GM21825 (cell line): Measurements from ENCODE around the gene ADARB2.

Experiments used
- ATAC-seq: cut with Tn5 transposase; IDR thresholded peaks from one replicate; pipeline ENCODE4 v1.9.1; 2021; ENCODE audit warnings: mild to moderate bottlenecking, moderate library complexity; ENCODE audit not compliant: unreplicated experiment

ADARB2 gene

GRCh38 chr10:1643908-1644179 is 93.5 kb downstream of the ADARB2 start:
- ATAC-seq = no peak

- ATAC-seq = no peak
These were observed 94.0 kb downstream of the ADARB2 start for GRCh38 chr10:1643161-1643907.

- no peak for ATAC-seq
These were observed 94.6 kb downstream of the ADARB2 start for GRCh38 chr10:1642600-1643160.

GRCh38 chr10:1641402-1641801 is 95.9 kb downstream of the ADARB2 start:
- ATAC-seq = no peak

GRCh38 chr10:1638889-1639419 is 98.4 kb downstream of the ADARB2 start:
- no peak for ATAC-seq

- ATAC-seq = no peak
These were observed 102.0 kb downstream of the ADARB2 start for GRCh38 chr10:1635340-1635739.

GRCh38 chr10:1634239-1634638 is 103.1 kb downstream of the ADARB2 start:
- ATAC-seq = no peak

GRCh38 chr10:1633783-1634182 is 103.5 kb downstream of the ADARB2 start:
- no peak for ATAC-seq

GRCh38 chr10:1632596-1632995 is 104.7 kb downstream of the ADARB2 start:
- no peak for ATAC-seq

- no peak for ATAC-seq
These were observed 105.2 kb downstream of the ADARB2 start for GRCh38 chr10:1632141-1632540.

GRCh38 chr10:1631282-1631681 is 106.0 kb downstream of the ADARB2 start:
- no peak for ATAC-seq

- no peak for ATAC-seq
These were observed 107.0 kb downstream of the ADARB2 start for GRCh38 chr10:1630304-1630703.

GRCh38 chr10:1629326-1630198 is 107.8 kb downstream of the ADARB2 start:
- no peak for ATAC-seq

- no peak for ATAC-seq
These were observed 108.6 kb downstream of the ADARB2 start for GRCh38 chr10:1628757-1629156.

GRCh38 chr10:1627945-1628344 is 109.4 kb downstream of the ADARB2 start:
- ATAC-seq = no peak

- ATAC-seq = no peak
These were observed 110.5 kb downstream of the ADARB2 start for GRCh38 chr10:1626835-1627234.

GRCh38 chr10:1626410-1626809 is 110.9 kb downstream of the ADARB2 start:
- no peak for ATAC-seq

GRCh38 chr10:1625731-1626130 is 111.6 kb downstream of the ADARB2 start:
- ATAC-seq = no peak

- no peak for ATAC-seq
These were observed 112.2 kb downstream of the ADARB2 start for GRCh38 chr10:1625079-1625478.

- no peak for ATAC-seq
These were observed 113.1 kb downstream of the ADARB2 start for GRCh38 chr10:1624240-1624639.

- ATAC-seq = no peak
These were observed 116.5 kb downstream of the ADARB2 start for GRCh38 chr10:1620803-1621202.
